Astrocyte (in vitro differentiated cells and primary cell): Measurements from ENCODE around the gene DFFA. TPM values are rescaled to one million over a fixed set of nuclear protein-coding genes. Genes with fewer than 3 reads are reported as not detected.
A peak's percentile ranks its signal among the peaks of the same experiment; 100 is the strongest.

Source experiments
- DNase-seq: peaks from one replicate; pipeline ENCODE4 v3.0.0-alpha.2; 2010; ENCODE audit warnings: low read depth
- FAIRE-seq: peaks from 2 replicates; lab custom pipeline; 2011; peaks lifted over from hg19 to GRCh38; lab: Jason Lieb, UNC
- H2AFZ ChIP-seq: 2 replicates; pipeline ENCODE4 v1.6.0; 2012; ENCODE audit warnings: low read depth, low read length, inconsistent platforms
- H3K27ac ChIP-seq: 2 replicates; pipeline ENCODE4 v1.5.1; 2011; ENCODE audit warnings: low read depth, low read length, inconsistent platforms
- H3K27me3 ChIP-seq: 2 replicates; pipeline ENCODE4 v1.6.0; 2011; ENCODE audit warnings: low read length, inconsistent platforms; ENCODE audit not compliant: insufficient read depth
- H3K36me3 ChIP-seq: 2 replicates; pipeline ENCODE4 v1.5.1; 2011; ENCODE audit warnings: low read length, inconsistent platforms; ENCODE audit not compliant: insufficient read depth
- H3K4me1 ChIP-seq: 2 replicates; pipeline ENCODE4 v1.5.1; 2011; ENCODE audit warnings: low read length, inconsistent platforms; ENCODE audit not compliant: insufficient read depth
- H3K4me2 ChIP-seq: 2 replicates; pipeline ENCODE4 v1.6.0; 2012; ENCODE audit warnings: low read length, inconsistent platforms
- H3K4me3 ChIP-seq: 2 replicates; pipeline ENCODE4 v1.5.1; 2011; ENCODE audit warnings: low read depth, mild to moderate bottlenecking, low read length, inconsistent platforms; ENCODE audit not compliant: insufficient read depth
- H3K79me2 ChIP-seq: 2 replicates; pipeline ENCODE4 v1.6.0; 2012; ENCODE audit warnings: mild to moderate bottlenecking, low read length, inconsistent platforms; ENCODE audit not compliant: insufficient read depth
- H3K9ac ChIP-seq: 2 replicates; pipeline ENCODE4 v1.6.0; 2012; ENCODE audit warnings: mild to moderate bottlenecking, low read length, inconsistent platforms
- H3K9me3 ChIP-seq: 2 replicates; pipeline ENCODE4 v1.5.1; 2012; ENCODE audit warnings: low read depth, mild to moderate bottlenecking, low read length, inconsistent platforms; ENCODE audit not compliant: insufficient read depth
- H4K20me1 ChIP-seq: 2 replicates; pipeline ENCODE4 v1.6.0; 2012; ENCODE audit warnings: low read length, inconsistent platforms; ENCODE audit not compliant: insufficient read depth
- H3K27ac Mint-ChIP-seq: one replicate; pipeline ENCODE4 v1.8.0; 2021; ENCODE audit warnings: mild to moderate bottlenecking, mixed read lengths; ENCODE audit not compliant: unreplicated experiment
- H3K27me3 Mint-ChIP-seq: one replicate; pipeline ENCODE4 v1.8.0; 2021; ENCODE audit warnings: low read depth, mixed read lengths; ENCODE audit not compliant: unreplicated experiment
- H3K36me3 Mint-ChIP-seq: one replicate; pipeline ENCODE4 v1.8.0; 2021; ENCODE audit warnings: low read depth, mixed read lengths; ENCODE audit not compliant: unreplicated experiment
- H3K4me1 Mint-ChIP-seq: one replicate; pipeline ENCODE4 v1.8.0; 2021; ENCODE audit warnings: low read depth, mixed read lengths; ENCODE audit not compliant: unreplicated experiment
- H3K4me3 Mint-ChIP-seq: one replicate; pipeline ENCODE4 v1.8.0; 2021; ENCODE audit warnings: mild to moderate bottlenecking, moderate library complexity, mixed read lengths; ENCODE audit not compliant: unreplicated experiment
- H3K9me3 Mint-ChIP-seq: one replicate; pipeline ENCODE4 v1.8.0; 2021; ENCODE audit warnings: mild to moderate bottlenecking, mixed read lengths; ENCODE audit not compliant: unreplicated experiment
- CTCF ChIP-seq: IDR thresholded peaks from 2 replicates; pipeline ENCODE4 v1.5.1; 2011; ENCODE audit warnings: low read depth, mild to moderate bottlenecking, inconsistent platforms, low read length, moderate library complexity; ENCODE audit not compliant: insufficient read depth
- EZH2 ChIP-seq: IDR thresholded peaks from 2 replicates; pipeline ENCODE4 v1.6.1; 2012; ENCODE audit warnings: mild to moderate bottlenecking, low read length, inconsistent platforms; ENCODE audit not compliant: insufficient read depth
- total RNA-seq: library from RNA; stranded (reverse); gene quantifications from 2 replicates; pipeline ENCODE4 v1.2.1, GENCODE V29; 2021

Gene DFFA
- total RNA-seq, 1 donor from 2014 or later: 58.2 TPM

GRCh38 chr1:10504249-10504648 lies 31.9 kb upstream of the DFFA start:
- Histone ChIP-seq H3K4me3 (no peak overlapping the region), H3K79me2 (peaks cover 48% of the 10 kb centered on the region), H3K27me3 (no peaks in the 10 kb centered on the region), H4K20me1 (peaks cover 73% of the 10 kb centered on the region), H3K9me3 (no peaks in the 10 kb centered on the region), H3K27ac (no peak overlapping the region), H3K36me3 (no peaks in the 10 kb centered on the region), H3K4me1 (peaks cover 5% of the 10 kb centered on the region), H3K4me2 (no peak overlapping the region), H3K9ac (no peak overlapping the region), H2AFZ (no peak overlapping the region)
- no peaks in the 10 kb centered on the region for H3K36me3 Mint-ChIP-seq
- no peak for TF ChIP-seq EZH2
- TF ChIP-seq CTCF: no peak
- no peaks in the 10 kb centered on the region for H3K27me3 Mint-ChIP-seq
- H3K9me3 Mint-ChIP-seq: no peaks in the 10 kb centered on the region
- no peak for FAIRE-seq
- H3K4me3 Mint-ChIP-seq: no peak overlapping the region
- no peak overlapping the region for H3K27ac Mint-ChIP-seq
- no peak for DNase-seq
- H3K4me1 Mint-ChIP-seq: peaks cover 14% of the 10 kb centered on the region

- H3K36me3 ChIP-seq: no peaks in the 10 kb centered on the region
- no peak overlapping the region for H3K27ac Mint-ChIP-seq
- H3K9ac ChIP-seq: no peak overlapping the region
- H3K4me1 Mint-ChIP-seq: peaks cover 2% of the 10 kb centered on the region
- DNase-seq (no peak), FAIRE-seq (no peak)
- H3K9me3 Mint-ChIP-seq: no peaks in the 10 kb centered on the region
- no peak overlapping the region for H2AFZ ChIP-seq
- no peak overlapping the region for H3K27ac ChIP-seq
- H3K27me3 ChIP-seq: no peaks in the 10 kb centered on the region
- no peaks in the 10 kb centered on the region for H3K27me3 Mint-ChIP-seq
- no peak overlapping the region for H3K4me3 ChIP-seq
- H3K4me2 ChIP-seq: no peak overlapping the region
- no peaks in the 10 kb centered on the region for H3K9me3 ChIP-seq
- H3K36me3 Mint-ChIP-seq: no peaks in the 10 kb centered on the region
- peaks cover 52% of the 10 kb centered on the region for H3K79me2 ChIP-seq
- H4K20me1 ChIP-seq: peaks cover 80% of the 10 kb centered on the region
- TF ChIP-seq CTCF (no peak), EZH2 (no peak)
- no peaks in the 10 kb centered on the region for H3K4me1 ChIP-seq
- no peak overlapping the region for H3K4me3 Mint-ChIP-seq
Measured at GRCh38 chr1:10502206-10502605, 29.9 kb upstream of the DFFA start.

- peaks cover 6% of the 10 kb centered on the region for H3K4me1 ChIP-seq
- no peak for DNase-seq
- TF ChIP-seq EZH2 (no peak), CTCF (no peak)
- H3K4me3 Mint-ChIP-seq: no peak overlapping the region
- FAIRE-seq: no peak
- peaks cover 84% of the 10 kb centered on the region for H4K20me1 ChIP-seq
- no peaks in the 10 kb centered on the region for H3K9me3 ChIP-seq
- peaks cover 11% of the 10 kb centered on the region for H3K4me1 Mint-ChIP-seq
- H3K9me3 Mint-ChIP-seq: no peaks in the 10 kb centered on the region
- H2AFZ ChIP-seq: no peak overlapping the region
- peak overlapping the region; percentile 29 for H3K27ac Mint-ChIP-seq
- no peak overlapping the region for H3K4me3 ChIP-seq
- no peak overlapping the region for H3K27ac ChIP-seq
- no peak overlapping the region for H3K4me2 ChIP-seq
- peaks cover 67% of the 10 kb centered on the region for H3K79me2 ChIP-seq
- no peaks in the 10 kb centered on the region for H3K27me3 Mint-ChIP-seq
- no peaks in the 10 kb centered on the region for H3K27me3 ChIP-seq
- no peaks in the 10 kb centered on the region for H3K36me3 Mint-ChIP-seq
- H3K36me3 ChIP-seq: peaks cover 3% of the 10 kb centered on the region
- no peak overlapping the region for H3K9ac ChIP-seq
Measured at GRCh38 chr1:10498231-10498630, 25.9 kb upstream of the DFFA start.
